GM21619 (cell line): ENCODE measurements around the gene KPNA5.
"Not testable (repeated sequence)": the region's sequence is repeated elsewhere in the genome, so short reads cannot be mapped to it uniquely, and the experiment has no call there.

Experiments
- ATAC-seq: cut with Tn5 transposase; IDR thresholded peaks from one replicate; pipeline ENCODE4 v1.9.1; 2021; ENCODE audit not compliant: unreplicated experiment

Gene KPNA5

DNA sequence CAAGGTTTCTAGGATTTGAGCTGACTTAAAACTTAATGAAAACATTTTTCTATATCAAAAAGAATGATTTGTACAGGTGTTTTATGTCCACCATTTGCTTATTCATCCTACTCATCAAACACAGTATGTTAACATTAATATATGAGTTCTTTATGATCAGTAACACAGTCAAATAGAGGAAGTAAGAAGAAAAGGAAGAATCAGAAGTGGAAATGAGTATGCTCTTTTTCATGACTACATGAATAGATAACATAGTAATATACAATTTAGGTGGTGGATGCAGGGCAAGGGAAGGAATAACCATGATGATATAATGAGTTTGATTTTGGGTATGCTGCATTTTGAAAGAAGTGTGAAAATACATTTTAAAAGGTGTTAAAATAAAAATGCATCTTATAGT, 16.5 kb downstream of the KPNA5 start:
- ATAC-seq, result peak; percentile 56

GRCh38 chr6:116703888-116704287, 22.9 kb downstream of the KPNA5 start:
- ATAC-seq, result not testable (repeated sequence)

GRCh38 chr6:116705917-116706316, 24.9 kb downstream of the KPNA5 start:
- ATAC-seq, result no peak

GRCh38 chr6:116714296-116714695, 33.3 kb downstream of the KPNA5 start:
- ATAC-seq, result no peak

DNA sequence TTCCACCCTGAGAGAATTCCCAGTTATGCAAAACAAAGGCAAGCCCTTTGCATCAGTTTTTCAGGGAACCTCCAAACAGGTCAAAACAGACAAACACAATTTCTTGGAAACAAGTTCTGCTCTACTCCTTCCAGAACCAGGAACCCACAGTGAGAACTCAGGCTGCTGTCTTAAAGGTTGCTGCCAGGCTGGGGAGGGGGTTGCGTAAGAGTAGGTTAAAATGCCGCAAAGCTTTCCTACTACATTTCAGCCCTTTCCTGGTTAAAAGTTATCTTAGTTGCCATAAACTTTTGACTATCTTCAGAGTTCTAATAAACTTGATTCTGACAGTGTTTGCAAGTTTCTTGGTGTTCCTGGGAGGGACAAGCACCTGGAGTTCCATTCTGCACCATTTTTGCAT, 33.8 kb downstream of the KPNA5 start:
- ATAC-seq, result no peak

GRCh38 chr6:116726947-116727346, 45.9 kb downstream of the KPNA5 start:
- ATAC-seq, result no peak

GRCh38 chr6:116730513-116730912, 49.5 kb downstream of the KPNA5 start:
- no peak for ATAC-seq

DNA sequence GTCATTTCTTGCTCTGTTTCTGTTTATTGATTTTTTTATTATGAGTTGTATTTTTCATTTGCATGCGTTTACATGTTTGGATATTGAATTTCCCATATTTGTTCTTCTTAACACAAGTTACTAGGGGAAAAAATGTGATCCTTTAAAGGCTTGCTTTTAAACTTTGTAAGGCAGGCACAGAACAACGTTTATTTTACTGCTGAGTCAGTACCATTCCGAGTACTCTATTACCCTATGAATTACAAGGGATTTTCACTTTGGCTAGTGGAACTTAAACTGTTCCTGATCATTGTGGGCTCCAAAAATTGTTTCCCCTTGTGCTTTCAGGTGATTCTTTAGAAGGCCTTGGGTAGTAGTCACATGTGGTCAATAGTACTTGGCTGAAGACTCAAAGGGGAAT, 56.0 kb downstream of the KPNA5 start:
- no peak for ATAC-seq

- ATAC-seq, result not testable (repeated sequence)
Measured at GRCh38 chr6:116740486-116740885, 59.5 kb downstream of the KPNA5 start.

DNA sequence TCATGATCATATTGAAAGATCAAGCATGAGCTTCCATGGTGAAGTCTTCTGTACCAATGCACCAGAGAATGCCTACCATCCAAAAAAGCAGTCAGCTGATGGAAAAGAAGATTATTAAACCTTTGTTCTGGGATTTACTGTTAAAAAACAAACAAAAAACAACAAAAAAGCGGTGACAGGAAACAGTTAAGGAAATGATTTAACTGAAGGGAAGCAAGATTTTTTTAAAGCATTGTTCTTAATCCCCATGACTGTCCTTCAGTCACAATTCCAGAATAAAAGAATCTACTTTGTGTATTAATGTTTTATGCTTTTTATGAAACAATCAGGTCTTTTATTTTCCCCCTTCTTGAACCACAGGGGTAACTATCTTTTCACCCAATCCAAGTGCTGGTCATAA, 60.6 kb downstream of the KPNA5 start:
- no peak for ATAC-seq

GRCh38 chr6:116745176-116745575, 64.2 kb downstream of the KPNA5 start:
- no peak for ATAC-seq

- no peak for ATAC-seq
Measured at GRCh38 chr6:116761779-116762178, 80.8 kb downstream of the KPNA5 start.

- ATAC-seq, result no peak
Measured at GRCh38 chr6:116762235-116762634, 81.2 kb downstream of the KPNA5 start.

DNA sequence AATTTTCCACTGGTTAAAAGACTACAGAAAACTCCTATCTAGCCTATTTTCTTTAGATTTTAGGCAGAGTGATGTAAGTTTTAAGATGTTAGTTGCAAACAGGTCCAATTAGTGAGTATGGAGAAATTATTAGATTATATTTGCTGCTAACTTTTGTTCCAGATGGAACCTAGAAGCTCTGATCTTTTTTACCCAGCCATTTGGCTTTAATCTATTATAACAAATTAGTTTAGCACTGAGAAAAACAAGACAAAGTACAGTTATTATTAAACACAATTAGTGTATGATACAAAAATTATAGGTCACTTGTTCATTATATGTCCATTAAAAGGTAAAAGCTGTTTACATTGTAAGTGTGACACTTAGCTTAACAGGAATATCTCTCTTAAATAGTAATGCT, 82.0 kb downstream of the KPNA5 start:
- no peak for ATAC-seq

DNA sequence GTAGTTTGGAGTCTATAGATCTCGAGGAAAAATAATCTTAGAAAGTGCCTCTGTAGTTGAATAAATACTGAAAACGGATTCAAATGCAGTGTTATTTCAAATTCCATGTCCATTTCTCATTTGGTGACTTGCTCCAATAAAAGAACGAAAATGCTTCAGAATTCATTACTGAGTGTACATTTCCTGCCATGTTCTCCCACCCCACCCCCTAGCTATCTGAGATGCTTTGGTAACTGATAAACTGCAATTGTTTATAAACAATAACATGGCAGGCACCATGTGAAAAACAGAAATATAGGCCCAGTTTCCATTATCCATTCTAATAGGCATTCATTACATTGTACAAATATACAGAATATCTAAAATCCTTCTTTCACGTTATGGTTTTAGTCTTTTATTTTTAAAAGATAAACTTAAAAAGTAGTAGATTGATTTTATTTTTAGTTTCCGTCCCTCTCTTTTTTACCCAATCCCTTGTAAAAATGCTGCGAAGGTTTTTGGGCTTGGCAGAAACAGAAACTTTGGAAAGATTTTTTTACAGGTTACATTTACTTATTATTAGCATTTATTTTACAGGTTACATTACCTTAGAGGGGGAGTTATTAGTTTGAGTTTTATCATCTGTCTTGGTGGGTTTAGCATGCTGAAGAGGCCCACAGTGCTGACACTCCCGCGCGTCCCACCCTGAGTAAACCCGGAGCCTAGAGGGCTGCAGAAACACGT, 83.1 kb downstream of the KPNA5 start:
- ATAC-seq, result no peak

GRCh38 chr6:116764629-116764960, 83.6 kb downstream of the KPNA5 start:
- ATAC-seq, result no peak

- no peak for ATAC-seq
Measured at GRCh38 chr6:116764961-116765841, 84.2 kb downstream of the KPNA5 start, which contains the start of gene FAM162B. FAM162B (minus strand) TSS chr6:116765719; CDS start chr6:116765576, 143 bp downstream.

- no peak for ATAC-seq
Measured at GRCh38 chr6:116766506-116767176, 85.6 kb downstream of the KPNA5 start.

- ATAC-seq, result no peak
Measured at GRCh38 chr6:116767715-116768114, 86.7 kb downstream of the KPNA5 start.

DNA sequence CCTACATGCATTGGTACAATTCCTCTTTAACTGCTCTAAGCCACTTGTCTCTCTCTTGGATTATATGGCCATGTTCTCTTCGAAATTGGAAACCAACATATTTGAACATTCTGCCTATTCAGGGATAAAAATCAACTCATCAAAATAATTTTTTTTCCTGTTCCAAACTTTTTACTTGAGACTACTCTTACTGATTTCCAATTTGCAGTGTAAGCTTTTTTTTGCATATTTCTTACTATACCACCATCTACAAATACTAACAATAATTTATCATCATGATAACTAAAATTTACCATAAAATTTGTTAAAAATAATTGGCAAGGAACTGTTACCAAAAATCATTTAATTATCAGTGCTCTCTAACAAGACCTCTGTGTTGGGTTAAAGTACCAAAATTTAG, 91.4 kb downstream of the KPNA5 start:
- ATAC-seq, result no peak

DNA sequence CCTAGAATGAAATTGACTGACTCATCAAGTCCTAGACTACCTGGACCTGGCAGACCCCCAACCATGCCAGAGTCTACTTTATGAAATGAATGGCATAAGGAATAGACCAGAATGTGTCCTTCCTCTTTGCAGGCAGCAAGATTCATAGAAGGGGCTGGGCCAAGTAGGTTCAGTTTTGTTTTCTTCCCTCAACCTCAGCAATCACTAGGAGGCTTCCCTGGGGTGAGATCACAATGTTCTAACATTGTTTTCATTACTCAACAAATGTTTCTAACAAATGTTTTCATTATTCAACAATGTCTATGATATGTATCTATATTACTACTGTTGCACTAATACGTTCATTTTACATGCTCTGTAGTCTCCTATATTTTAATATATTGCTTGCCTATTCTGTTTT, 92.9 kb downstream of the KPNA5 start:
- no peak for ATAC-seq
